BLaER1 (cell line): ENCODE results near the gene MAPKAPK2.
A peak's percentile ranks its signal among the peaks of the same experiment; 100 is the strongest.

Experiments used
- H3K27ac ChIP-seq: shearing (Covaris generic); formaldehyde crosslinking; 2 replicates; pipeline ENCODE4 v1.8.1; 2022
- H3K27me3 ChIP-seq: shearing (Covaris generic); formaldehyde crosslinking; 2 replicates; pipeline ENCODE4 v1.8.1; 2022
- H3K36me3 ChIP-seq: shearing (Covaris generic); formaldehyde crosslinking; 2 replicates; pipeline ENCODE4 v1.8.1; 2022
- H3K4me1 ChIP-seq: shearing (Covaris generic); formaldehyde crosslinking; 2 replicates; pipeline ENCODE4 v1.8.1; 2022
- H3K4me2 ChIP-seq: shearing (Covaris generic); formaldehyde crosslinking; 2 replicates; pipeline ENCODE4 v1.8.1; 2022
- H3K4me3 ChIP-seq: shearing (Covaris generic); formaldehyde crosslinking; 2 replicates; pipeline ENCODE4 v1.8.1; 2022
- H3K9ac ChIP-seq: shearing (Covaris generic); formaldehyde crosslinking; 2 replicates; pipeline ENCODE4 v1.8.1; 2022
- H3K9me3 ChIP-seq: shearing (Covaris generic); formaldehyde crosslinking; 2 replicates; pipeline ENCODE4 v1.8.1; 2022
- H4K20me1 ChIP-seq: shearing (Covaris generic); formaldehyde crosslinking; 2 replicates; pipeline ENCODE4 v1.8.1; 2022
- Cebpa-rat ChIP-seq: shearing (Covaris generic); IDR thresholded peaks from 2 replicates; pipeline ENCODE4 v1.8.1; 2022

MAPKAPK2 gene

DNA sequence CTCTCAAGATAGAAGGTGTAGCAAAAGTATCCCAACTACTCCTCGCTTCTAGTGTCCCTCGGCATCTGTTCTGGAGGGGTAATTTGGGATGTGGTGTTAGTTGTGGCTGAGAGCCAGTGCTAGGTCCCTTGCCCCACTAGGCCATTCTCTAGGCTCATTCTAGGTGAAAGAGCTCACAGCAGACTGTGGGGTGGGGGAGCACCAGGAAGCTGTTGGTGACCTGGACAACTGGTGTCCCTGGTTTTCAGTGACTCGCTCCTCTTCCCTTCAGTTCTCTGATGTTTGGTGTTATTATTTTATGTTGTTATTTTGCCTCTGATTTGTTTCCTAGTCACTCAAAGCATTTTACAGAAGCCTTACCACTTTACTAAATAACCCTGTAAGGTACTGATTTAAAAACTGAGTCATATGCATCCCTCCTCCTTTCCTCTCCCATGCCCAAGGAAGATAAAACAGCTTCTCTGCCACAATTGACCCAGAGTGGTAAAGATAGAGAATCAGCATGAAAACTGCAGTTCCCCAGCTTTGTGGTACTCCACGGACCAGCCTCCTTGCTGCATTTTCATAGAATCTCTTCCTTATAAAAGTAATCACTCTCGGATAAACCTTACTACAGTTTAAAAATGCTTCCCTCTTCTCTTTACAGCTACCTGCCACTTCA is 35.3 kb upstream of the MAPKAPK2 start:
- peak overlapping the region; percentile 43; the same call in 1 of the 2 replicates for H3K9ac ChIP-seq
- no peak for TF ChIP-seq Cebpa-rat
- H3K27ac ChIP-seq = peak overlapping the region; percentile 40; the same call in 1 of the 2 replicates
- H3K9me3 ChIP-seq = no peaks in the 10 kb centered on the region
- peak overlapping the region; percentile 48 for H3K4me2 ChIP-seq
- peaks cover 98% of the 10 kb centered on the region for H3K36me3 ChIP-seq
- peaks cover 92% of the 10 kb centered on the region for H4K20me1 ChIP-seq
- peaks cover 82% of the 10 kb centered on the region for H3K4me1 ChIP-seq
- no peak overlapping the region for H3K4me3 ChIP-seq
- H3K27me3 ChIP-seq = no peaks in the 10 kb centered on the region

DNA sequence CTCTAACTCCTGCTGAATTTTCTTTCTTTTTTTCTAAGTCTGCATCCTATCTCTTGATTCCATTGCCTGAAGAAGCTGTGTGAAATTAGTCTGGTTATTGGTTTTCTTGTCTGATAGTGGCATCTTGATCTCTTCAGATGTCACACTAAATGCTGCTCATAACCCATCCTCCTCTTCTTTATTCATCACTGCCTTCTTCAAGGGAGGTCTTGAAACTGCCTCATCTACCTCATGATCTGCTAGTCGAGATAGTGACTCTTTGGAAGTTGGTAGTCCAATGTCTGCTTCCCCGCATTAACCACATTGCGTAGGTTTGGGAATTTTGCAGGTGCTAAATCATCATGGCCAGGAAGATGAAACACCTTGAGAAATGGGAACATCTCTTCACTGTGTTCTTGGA is 33.7 kb upstream of the MAPKAPK2 start:
- TF ChIP-seq Cebpa-rat = no peak
- Histone ChIP-seq H4K20me1 (peaks cover 76% of the 10 kb centered on the region), H3K4me1 (peaks cover 99% of the 10 kb centered on the region), H3K4me3 (no peak overlapping the region), H3K9ac (no peak overlapping the region), H3K27ac (peak overlapping the region; percentile 41; the same call in 1 of the 2 replicates), H3K36me3 (peaks cover 88% of the 10 kb centered on the region), H3K27me3 (no peaks in the 10 kb centered on the region), H3K4me2 (peak overlapping the region; percentile 95), H3K9me3 (no peaks in the 10 kb centered on the region)

DNA sequence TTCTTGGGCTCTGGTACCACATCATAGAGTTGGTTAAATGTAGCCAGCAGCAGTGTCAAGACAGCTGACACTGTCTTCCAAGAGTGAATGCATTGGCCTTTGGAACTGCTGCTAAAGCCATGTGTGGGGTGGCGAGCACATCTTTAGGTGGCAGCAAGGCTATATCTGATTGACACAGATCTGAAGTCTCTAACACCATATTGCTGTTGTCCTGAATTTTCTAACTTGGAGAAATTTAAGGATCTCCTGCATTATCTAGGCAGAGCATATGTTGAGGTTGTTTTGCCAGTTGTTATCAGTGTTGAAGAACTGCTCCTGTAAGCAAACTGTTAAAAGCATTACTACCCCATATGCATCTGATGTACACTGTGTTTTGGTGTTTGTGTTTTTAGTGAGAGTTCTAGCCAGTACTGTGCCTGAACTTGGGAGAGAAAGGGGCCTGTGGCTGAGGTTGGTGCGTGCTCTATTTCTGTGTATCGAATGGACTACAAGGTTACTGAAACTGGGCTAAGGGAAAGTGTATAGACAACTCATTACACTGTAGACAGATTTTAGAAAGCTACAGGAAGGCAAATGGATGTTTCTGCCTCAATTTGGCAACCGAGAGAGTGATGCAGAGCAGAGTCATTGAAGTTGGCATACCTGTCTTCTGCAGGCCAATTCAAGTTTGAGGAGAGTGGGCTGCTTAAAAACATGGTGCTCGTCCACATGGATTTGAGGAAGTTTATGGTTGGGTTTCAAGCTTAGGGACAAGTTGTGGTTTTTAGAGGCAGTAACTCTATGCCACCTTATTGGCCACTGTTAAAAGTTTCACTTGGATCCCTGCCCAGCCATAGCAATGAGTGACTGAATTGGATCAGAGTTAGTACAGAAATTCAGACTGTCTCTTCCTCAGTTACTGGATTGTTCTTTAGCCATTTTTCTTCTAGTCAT is 32.5 kb upstream of the MAPKAPK2 start:
- no peaks in the 10 kb centered on the region for H3K9me3 ChIP-seq
- no peak for TF ChIP-seq Cebpa-rat
- peak overlapping the region; percentile 19; the same call in 1 of the 2 replicates for H3K27ac ChIP-seq
- H3K4me3 ChIP-seq = no peak overlapping the region
- H3K4me1 ChIP-seq = peaks cover 100% of the 10 kb centered on the region
- peaks cover 64% of the 10 kb centered on the region for H4K20me1 ChIP-seq
- H3K9ac ChIP-seq = no peak overlapping the region
- H3K36me3 ChIP-seq = peaks cover 76% of the 10 kb centered on the region
- H3K4me2 ChIP-seq = peak overlapping the region; percentile 95
- no peaks in the 10 kb centered on the region for H3K27me3 ChIP-seq

DNA sequence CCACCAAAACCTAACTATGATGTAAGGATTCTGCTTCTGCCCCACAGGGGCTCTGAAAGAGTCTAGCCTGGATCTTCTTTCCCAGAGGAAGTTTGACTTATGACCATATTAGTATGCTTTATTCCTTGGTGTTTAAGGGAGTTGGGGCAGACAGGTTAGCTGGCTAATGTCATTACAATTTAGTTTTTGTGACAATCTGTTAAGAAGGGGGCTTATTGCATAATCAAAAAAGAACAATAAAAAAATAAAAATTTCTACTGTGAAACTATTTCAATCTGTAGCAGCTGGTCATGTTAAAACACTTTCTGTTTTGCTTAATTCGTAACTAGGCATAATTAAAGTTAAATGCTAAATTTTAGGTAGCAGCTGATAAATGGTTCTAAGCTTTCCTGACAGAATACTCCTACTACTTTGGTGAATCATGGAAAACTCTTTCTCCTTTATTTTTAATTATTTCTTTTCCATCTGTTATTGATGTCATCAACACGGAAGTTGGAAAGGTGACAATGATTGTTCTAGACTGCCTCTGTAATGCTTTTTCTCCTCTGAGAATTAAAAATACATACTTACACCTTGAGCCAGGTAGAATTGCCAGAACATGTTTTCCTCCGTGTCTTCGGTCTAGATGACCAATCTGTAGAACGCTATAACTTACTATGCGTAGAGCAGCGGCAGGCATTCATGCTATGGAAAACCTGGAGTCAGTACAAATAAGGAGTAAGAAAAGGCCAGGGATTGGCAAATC is 30.8 kb upstream of the MAPKAPK2 start:
- H3K9ac ChIP-seq = peak overlapping the region; percentile 90; the same call in 1 of the 2 replicates
- H3K4me1 ChIP-seq = peaks cover 96% of the 10 kb centered on the region
- peak overlapping the region; percentile 95 for H3K4me2 ChIP-seq

DNA sequence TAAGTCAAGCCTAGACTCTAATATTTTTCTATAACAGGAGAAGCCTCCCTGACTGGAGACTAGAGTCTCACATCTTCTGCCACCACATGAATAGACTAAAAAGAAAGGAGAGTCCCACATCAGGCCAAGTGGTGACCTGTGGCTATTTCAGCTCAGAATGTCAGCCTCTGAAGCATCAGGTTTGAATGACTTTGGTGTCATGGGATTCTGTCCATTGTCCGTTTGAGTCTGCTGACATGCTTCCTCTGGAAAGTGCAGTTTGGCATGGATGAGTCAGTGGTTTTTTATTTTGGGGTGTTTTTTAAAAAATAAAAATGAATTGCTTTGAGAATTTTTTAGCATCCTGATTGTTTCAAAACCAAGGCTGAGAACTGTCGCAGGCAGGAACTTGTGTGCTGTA is 29.9 kb upstream of the MAPKAPK2 start:
- Histone ChIP-seq H3K9ac (peak overlapping the region; percentile 90; the same call in 1 of the 2 replicates), H3K27ac (peak overlapping the region; percentile 98), H4K20me1 (peaks cover 38% of the 10 kb centered on the region), H3K4me2 (peak overlapping the region; percentile 95), H3K27me3 (no peaks in the 10 kb centered on the region), H3K4me1 (peaks cover 96% of the 10 kb centered on the region), H3K36me3 (peaks cover 50% of the 10 kb centered on the region), H3K4me3 (no peak overlapping the region), H3K9me3 (no peaks in the 10 kb centered on the region)
- no peak for TF ChIP-seq Cebpa-rat

More for the DNA sequence above, 30.8 kb upstream of the MAPKAPK2 start:
- no peak for TF ChIP-seq Cebpa-rat
- peaks cover 47% of the 10 kb centered on the region for H4K20me1 ChIP-seq
- H3K27me3 ChIP-seq = no peaks in the 10 kb centered on the region
- H3K9me3 ChIP-seq = no peaks in the 10 kb centered on the region
- H3K27ac ChIP-seq = peak overlapping the region; percentile 98
- H3K36me3 ChIP-seq = peaks cover 59% of the 10 kb centered on the region
- no peak overlapping the region for H3K4me3 ChIP-seq

DNA sequence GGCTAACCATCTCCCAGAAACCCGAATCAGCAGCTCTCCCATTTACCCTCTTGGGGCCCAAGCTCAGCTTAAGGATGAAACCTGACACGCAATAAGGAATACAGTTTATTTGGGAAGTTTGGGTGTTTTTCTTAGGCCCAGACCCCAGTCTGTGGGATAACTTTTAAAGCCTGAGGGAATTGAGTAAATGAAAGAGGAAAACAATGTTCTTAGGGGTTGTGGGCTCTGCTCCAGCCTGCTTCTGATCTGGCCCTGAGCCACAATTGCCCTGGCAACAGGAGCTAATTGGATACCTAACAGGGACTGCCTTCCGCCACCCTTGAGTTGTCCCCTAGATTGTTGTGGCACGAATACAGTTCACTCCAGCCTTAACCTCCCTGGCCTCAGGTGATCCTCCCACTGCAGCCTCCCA is 29.2 kb upstream of the MAPKAPK2 start:
- no peak for TF ChIP-seq Cebpa-rat
- Histone ChIP-seq H3K27me3 (no peaks in the 10 kb centered on the region), H4K20me1 (peaks cover 32% of the 10 kb centered on the region), H3K9ac (peak overlapping the region; percentile 90; the same call in 1 of the 2 replicates), H3K4me3 (no peak overlapping the region), H3K9me3 (no peaks in the 10 kb centered on the region), H3K36me3 (peaks cover 44% of the 10 kb centered on the region), H3K27ac (peak overlapping the region; percentile 98), H3K4me1 (peaks cover 96% of the 10 kb centered on the region), H3K4me2 (peak overlapping the region; percentile 95)

DNA sequence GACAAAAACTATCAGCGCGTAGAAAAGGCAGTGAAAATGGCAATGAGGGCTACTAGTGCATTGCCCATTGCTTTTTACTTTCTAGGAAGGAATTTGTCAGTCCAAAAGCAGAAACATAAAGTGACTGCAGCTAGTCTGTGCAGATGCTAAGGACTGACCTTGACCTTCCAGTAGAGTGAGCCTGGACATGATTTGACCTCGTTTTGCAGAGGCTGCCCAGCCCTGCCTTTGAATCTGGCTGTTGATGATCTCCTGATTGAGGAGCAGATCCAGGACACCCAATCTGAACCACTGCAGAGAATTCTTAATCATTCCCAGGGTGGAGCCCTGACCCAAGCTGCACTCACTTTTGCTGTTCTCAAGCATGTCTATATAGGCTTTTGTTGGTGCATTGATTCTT is 27.8 kb upstream of the MAPKAPK2 start:
- peak overlapping the region; percentile 98 for H3K27ac ChIP-seq

DNA sequence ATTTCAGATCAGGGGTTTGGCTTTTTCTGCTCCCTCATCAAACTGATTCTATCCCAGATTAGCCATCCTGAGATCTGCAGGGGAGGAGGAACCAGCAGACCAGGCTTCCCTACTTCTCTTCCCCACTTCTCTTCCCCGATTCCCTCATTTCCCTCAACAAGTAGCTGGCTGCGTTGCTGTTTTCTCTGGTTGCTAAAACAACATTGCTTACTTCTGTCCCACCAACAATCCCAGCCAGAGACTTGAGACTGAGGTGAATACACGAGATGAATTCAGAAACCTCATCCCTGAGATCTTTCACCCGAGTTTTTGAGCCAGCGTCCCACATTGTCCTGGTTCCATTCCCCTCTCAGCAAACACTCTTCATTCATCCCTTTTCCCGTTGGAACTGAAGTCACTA is 27.0 kb upstream of the MAPKAPK2 start:
- Histone ChIP-seq H3K9ac (peak overlapping the region; percentile 90), H3K27ac (peak overlapping the region; percentile 98), H3K9me3 (no peaks in the 10 kb centered on the region), H3K4me3 (peak overlapping the region; percentile 52), H3K27me3 (no peaks in the 10 kb centered on the region), H3K36me3 (peaks cover 23% of the 10 kb centered on the region; the same call in 1 of the 2 replicates), H3K4me1 (peaks cover 96% of the 10 kb centered on the region), H3K4me2 (peak overlapping the region; percentile 95), H4K20me1 (peaks cover 9% of the 10 kb centered on the region; the same call in 1 of the 2 replicates)
- TF ChIP-seq Cebpa-rat = no peak

More for the DNA sequence above, 27.8 kb upstream of the MAPKAPK2 start:
- Histone ChIP-seq H4K20me1 (peaks cover 17% of the 10 kb centered on the region), H3K9ac (peak overlapping the region; percentile 90), H3K9me3 (no peaks in the 10 kb centered on the region), H3K4me3 (no peak overlapping the region), H3K27me3 (no peaks in the 10 kb centered on the region), H3K36me3 (peaks cover 30% of the 10 kb centered on the region), H3K4me2 (peak overlapping the region; percentile 95), H3K4me1 (peaks cover 96% of the 10 kb centered on the region)
- no peak for TF ChIP-seq Cebpa-rat
